GM12878 (cell line): ENCODE measurements around the gene ARHGEF10L. TPM values are rescaled to one million over a fixed set of nuclear protein-coding genes. Genes with fewer than 3 reads are reported as not detected.

Experiments used
- ATAC-seq: fragments of 200-7000 bp; cut with Tn5 transposase; 3 replicates; pipeline ENCODE4 v1.9.1; 2020; ENCODE audit warnings: mild to moderate bottlenecking, moderate library complexity
- BruUV-seq: library from RNA; stranded (reverse); fragments of 400-500 nt; replicated peaks from 2 replicates; lab custom pipeline; 2021; lab: Mats Ljungman, UMichigan
- CTCF ChIA-PET: fragments of 300-600 bp; sonication (Branson Sonifier 250); formaldehyde crosslinking; extraction: SDS; loops from one replicate; lab custom pipeline; 2021; ENCODE audit warnings: inconsistent platforms; lab: Yijun Ruan, JAX
- POLR2A ChIA-PET: fragments of 350-600 bp; formaldehyde crosslinking; extraction: SDS; loops from one replicate; lab custom pipeline; 2021; ENCODE audit warnings: inconsistent platforms; lab: Charles Lee
- RAD21 ChIA-PET: fragments of 300-600 bp; sonication (Branson Sonifier 250); formaldehyde crosslinking; loops from one replicate; lab custom pipeline; 2023; ENCODE audit warnings: antibody characterized with exemption; ENCODE audit not compliant: unreplicated experiment; lab: Charles Lee
- SMC1A ChIA-PET: fragments of 300-600 bp; sonication (Branson Sonifier 250); formaldehyde crosslinking; loops from one replicate; lab custom pipeline; 2023; ENCODE audit not compliant: unreplicated experiment, uncharacterized antibody; lab: Charles Lee
- DNase-seq: peaks from one replicate; pipeline ENCODE4 v3.0.0-alpha.2; 2011; ENCODE audit warnings: low read depth, low spot score
- FAIRE-seq: peaks from 3 replicates; lab custom pipeline; 2011; peaks lifted over from hg19 to GRCh38; lab: Jason Lieb, UNC
- H2AFZ ChIP-seq: 2 replicates; pipeline ENCODE4 v1.6.0; 2011; ENCODE audit warnings: low read depth, low read length, control low read depth; ENCODE audit not compliant: control insufficient read depth
- H3K27ac ChIP-seq: 2 replicates; pipeline ENCODE4 v1.5.1; 2011; ENCODE audit warnings: control low read depth; ENCODE audit not compliant: control insufficient read depth, insufficient read depth
- H3K27me3 ChIP-seq, 2 experiments: replicated peaks in 1 of 2; 2 replicates each; pipeline versions ENCODE4 v1.6.0 to v1.6.1; 2011; ENCODE audit warnings: low read length in 1 of 2; ENCODE audit not compliant: control insufficient read depth in 2 of 2, insufficient read depth in 2 of 2
- H3K36me3 ChIP-seq, 2 experiments: 2 replicates each; pipeline ENCODE4 v1.5.1; 2011; ENCODE audit warnings: low read length in 1 of 2; ENCODE audit not compliant: control insufficient read depth in 2 of 2, insufficient read depth in 2 of 2
- H3K4me1 ChIP-seq: 2 replicates; pipeline ENCODE4 v1.6.1; 2011; ENCODE audit warnings: mild to moderate bottlenecking, low read length, moderate library complexity, mixed read lengths; ENCODE audit not compliant: control insufficient read depth, insufficient read depth
- H3K4me2 ChIP-seq: 2 replicates; pipeline ENCODE4 v1.6.0; 2011; ENCODE audit warnings: control low read depth; ENCODE audit not compliant: control insufficient read depth, insufficient read depth
- H3K4me3 ChIP-seq: fragments of 200-600 bp; sonication (generic); 2 replicates; pipeline ENCODE4 v1.5.1; 2016
- H3K79me2 ChIP-seq: 2 replicates; pipeline ENCODE4 v1.6.0; 2011; ENCODE audit warnings: low read length; ENCODE audit not compliant: control insufficient read depth, insufficient read depth
- H3K9ac ChIP-seq: 2 replicates; pipeline ENCODE4 v1.8.0; 2011; ENCODE audit warnings: low read length, control low read depth, mixed read lengths; ENCODE audit not compliant: control insufficient read depth, insufficient read depth
- H3K9me3 ChIP-seq: replicated peaks from 3 replicates; pipeline ENCODE4 v1.5.1; 2011; ENCODE audit warnings: mild to moderate bottlenecking, low read length; ENCODE audit not compliant: control insufficient read depth, insufficient read depth
- H4K20me1 ChIP-seq: 2 replicates; pipeline ENCODE4 v1.6.0; 2011; ENCODE audit not compliant: control insufficient read depth, insufficient read depth
- ATF7 ChIP-seq: fragments of 450-650 bp; IDR thresholded peaks from 2 replicates; pipeline ENCODE4 v1.6.1; 2016; ENCODE audit warnings: low read depth, mild to moderate bottlenecking
- BACH1 ChIP-seq: fragments of 450-650 bp; IDR thresholded peaks from 2 replicates; pipeline ENCODE4 v1.6.1; 2017; ENCODE audit warnings: mild to moderate bottlenecking, borderline replicate concordance
- BRCA1 ChIP-seq: IDR thresholded peaks from 2 replicates; pipeline ENCODE4 v1.6.1; 2011; ENCODE audit warnings: low read depth, low read length, improper control_type of control experiment
- ESRRA ChIP-seq: IDR thresholded peaks from 2 replicates; pipeline ENCODE4 v1.6.1; 2012; ENCODE audit warnings: mild to moderate bottlenecking, low read length, improper control_type of control experiment
- HDAC2 ChIP-seq: fragments of 200-600 bp; sonication (generic); IDR thresholded peaks from 2 replicates; pipeline ENCODE4 v1.6.1; 2017
- HDAC6 ChIP-seq: fragments of 200-600 bp; sonication (generic); IDR thresholded peaks from one replicate; pipeline ENCODE4 v1.8.0; 2017; ENCODE audit warnings: antibody characterized with exemption; ENCODE audit not compliant: unreplicated experiment
- IKZF1 ChIP-seq: fragments of 450-650 bp; conservative IDR thresholded peaks from 2 replicates; pipeline ENCODE4 v1.6.1; 2017; ENCODE audit warnings: antibody characterized with exemption, mild to moderate bottlenecking
- IRF5 ChIP-seq: fragments of 450-650 bp; IDR thresholded peaks from 2 replicates; pipeline ENCODE4 v1.6.1; 2017; ENCODE audit warnings: borderline replicate concordance
- MYC ChIP-seq: IDR thresholded peaks from 2 replicates; pipeline ENCODE4 v1.6.1; 2011; ENCODE audit warnings: mild to moderate bottlenecking, low read length, moderate library complexity, inconsistent platforms; ENCODE audit not compliant: insufficient read depth, insufficient replicate concordance, insufficient read length, severe bottlenecking
- NR2C1 ChIP-seq: fragments of 450-650 bp; IDR thresholded peaks from 2 replicates; pipeline ENCODE4 v1.6.1; 2017; ENCODE audit warnings: antibody characterized with exemption, mild to moderate bottlenecking, moderate library complexity
- PBX3 ChIP-seq: IDR thresholded peaks from 2 replicates; pipeline ENCODE4 v1.6.1; 2011; ENCODE audit warnings: mild to moderate bottlenecking, low read depth, low read length, moderate library complexity; ENCODE audit not compliant: insufficient replicate concordance
- PKNOX1 ChIP-seq: fragments of 450-650 bp; IDR thresholded peaks from 2 replicates; pipeline ENCODE4 v1.6.1; 2016; ENCODE audit warnings: mild to moderate bottlenecking
- POLR2A ChIP-seq: IDR thresholded peaks from 2 replicates; pipeline ENCODE4 v1.6.1; 2011; ENCODE audit warnings: low read depth, mild to moderate bottlenecking, low read length
- SMAD5 ChIP-seq: IDR thresholded peaks from 2 replicates; pipeline ENCODE4 v1.6.1; 2016; ENCODE audit warnings: antibody characterized with exemption, low read depth
- SMARCA5 ChIP-seq: fragments of 450-650 bp; IDR thresholded peaks from 2 replicates; pipeline ENCODE4 v1.6.1; 2017; ENCODE audit warnings: mild to moderate bottlenecking
- STAT3 ChIP-seq: IDR thresholded peaks from 2 replicates; pipeline ENCODE4 v1.6.1; 2011; ENCODE audit warnings: low read depth, low read length, improper control_type of control experiment
- WRNIP1 ChIP-seq: IDR thresholded peaks from 2 replicates; pipeline ENCODE4 v1.6.1; 2011; ENCODE audit warnings: low read depth, low read length, improper control_type of control experiment, borderline replicate concordance
- ZBTB40 ChIP-seq: fragments of 450-650 bp; IDR thresholded peaks from 2 replicates; pipeline ENCODE4 v1.6.1; 2016; ENCODE audit warnings: mild to moderate bottlenecking, moderate library complexity, borderline replicate concordance
- WGBS: methylation state at CpG from one replicate; pipeline ENCODE4 v1.1.6; 2016; ENCODE audit warnings: low lambda C conversion rate; ENCODE audit not compliant: insufficient replicate concordance, insufficient coverage; ENCODE audit errors: missing lambda C conversion rate; 5-methylcytosine and 5-hydroxymethylcytosine counted together
- in situ Hi-C: fragments of 300-500 bp; cut with MboI; formaldehyde crosslinking; loops from 9 replicates; pipeline ENCODE4 v1.14.3; 2018; ENCODE audit warnings: mixed read lengths
- intact Hi-C: fragments of 100-400 bp; cut with micrococcal nuclease; formaldehyde crosslinking; loops from one replicate; pipeline ENCODE4 v1.14.2; 2022; ENCODE audit not compliant: unreplicated experiment
- polyA plus RNA-seq, 11 experiments: library from polyadenylated mRNA; depleted of rRNA in 4 of 11; unstranded in 6 of 11; stranded (reverse) in 5 of 11; fragments of >200 nt; fragmentation: Nextera tagmentation in 4 of 11; fragmentation: Illumina TruSeq in 1 of 11; extraction: Ambion mirVana in 4 of 11; extraction: Trizol in 1 of 11; gene quantifications; 1 replicate in 1 of 11; 2 replicates in 10 of 11; pipeline versions ENCODE4 v1.2.1 to v1.2.3, GENCODE V29; 2011 to 2016; ENCODE audit warnings: inconsistent platforms in 2 of 11, missing spikeins in 2 of 11, low read depth in 1 of 11
- total RNA-seq, 4 experiments: library from RNA; depleted of rRNA in 3 of 4; stranded (reverse); fragments of >200 nt in 3 of 4; fragmentation: Illumina TruSeq in 1 of 4; extraction: Trizol in 1 of 4; gene quantifications; 2 replicates each; pipeline versions ENCODE4 v1.2.1 to v1.2.3, GENCODE V29; 2013 to 2021

The ARHGEF10L gene
- total and polyA plus RNA-seq, 10 of the 15 experiments (the other 5 are each of a cell fraction or from before 2014, with no cell fraction given): 0.05 to 0.94 (median 0.28) TPM; not detected in 2

- CTCF ChIA-PET: no interaction called here
- in situ Hi-C loops: no loop called here
- TF ChIP-seq ATF7 (no peak), BACH1 (no peak), ZBTB40 (no peak), IKZF1 (no peak), ESRRA (no peak), NR2C1 (no peak), HDAC6 (no peak), POLR2A (no peak), IRF5 (no peak), SMAD5 (no peak), HDAC2 (no peak), PKNOX1 (no peak), PBX3 (no peak), SMARCA5 (no peak), WRNIP1 (no peak), MYC (no peak), BRCA1 (no peak), STAT3 (no peak)
Measured at GRCh38 chr1:17674726-17675500, 135.4 kb downstream of the ARHGEF10L start.

More at GRCh38 chr1:17674726-17675500, 135.4 kb downstream of the ARHGEF10L start:
- 51% methylated on average over 14 of the region's 14 CpGs for WGBS
- Histone ChIP-seq H3K4me1 (no peaks in the 10 kb centered on the region), H3K4me2 (no peak overlapping the region), H3K36me3 (no peaks in the 10 kb centered on the region), H3K4me3 (no peak overlapping the region), H2AFZ (no peak overlapping the region), H3K27ac (no peak overlapping the region), H3K9ac (no peak overlapping the region), H4K20me1 (no peaks in the 10 kb centered on the region), H3K79me2 (no peaks in the 10 kb centered on the region), H3K9me3 (no peaks in the 10 kb centered on the region), H3K27me3 (no peaks in the 10 kb centered on the region; a peak in 2 of 4 replicates)
- DNase-seq: no peak
- intact Hi-C loops: no loop called here
- BruUV-seq: no TSS peak
- RAD21 ChIA-PET: no interaction called here
- no peak for ATAC-seq
- SMC1A ChIA-PET: no interaction called here
- POLR2A ChIA-PET: no interaction called here
- no peak for FAIRE-seq
